Erythroblast (primary cell): ENCODE measurements around the gene PPIP5K2.
"Not testable (repeated sequence)": the region's sequence is repeated elsewhere in the genome, so short reads cannot be mapped to it uniquely, and the experiment has no call there.

Source experiments
- DNase-seq, 2 experiments: peaks; one replicate each; lab custom pipeline; 2025; lab: John Stamatoyannopoulos, UW
- GATA1 ChIP-seq: IDR thresholded peaks from 2 replicates; pipeline ENCODE4 v1.6.1; 2011; ENCODE audit warnings: low read depth, mild to moderate bottlenecking, control low read depth, low read length, moderate library complexity
- POLR2A ChIP-seq: IDR thresholded peaks from 2 replicates; pipeline ENCODE4 v1.6.1; 2011; ENCODE audit warnings: mild to moderate bottlenecking, low read length

PPIP5K2 gene

DNA sequence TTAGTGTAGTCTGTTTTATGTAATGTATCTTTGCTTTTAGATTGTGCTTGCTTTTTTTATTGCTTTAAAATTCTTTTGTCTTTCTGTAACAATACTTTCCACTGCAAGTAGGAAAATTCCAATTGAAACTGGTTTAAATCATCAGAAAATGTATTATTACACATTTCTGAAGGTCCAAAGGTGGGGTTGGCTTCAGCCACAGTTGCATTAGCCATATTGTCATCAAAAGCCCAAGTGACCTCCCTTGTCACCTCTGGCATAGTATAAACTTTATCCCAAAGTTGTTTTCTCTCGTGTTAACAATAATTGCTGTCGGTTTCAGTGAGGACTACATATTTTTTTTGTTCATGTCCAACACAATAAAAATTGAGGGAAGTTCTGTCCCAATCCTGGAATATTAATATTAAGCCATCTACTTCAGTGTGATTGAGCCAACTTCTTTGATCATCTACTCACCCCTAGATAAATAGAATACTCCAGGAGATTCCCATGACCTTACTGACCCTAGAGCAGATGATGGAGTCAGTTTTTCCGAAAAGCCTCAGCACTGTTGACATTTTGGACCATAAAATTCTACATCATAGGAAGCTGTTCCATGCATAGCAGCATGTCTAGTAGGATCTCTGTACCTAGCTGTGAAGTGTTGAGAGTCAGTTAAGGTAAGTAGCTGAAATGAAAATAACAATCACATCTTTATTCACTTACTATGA is 86.0 kb downstream of the PPIP5K2 start:
- DNase-seq = no peak
- no peak for TF ChIP-seq GATA1
- no peak for TF ChIP-seq POLR2A

DNA sequence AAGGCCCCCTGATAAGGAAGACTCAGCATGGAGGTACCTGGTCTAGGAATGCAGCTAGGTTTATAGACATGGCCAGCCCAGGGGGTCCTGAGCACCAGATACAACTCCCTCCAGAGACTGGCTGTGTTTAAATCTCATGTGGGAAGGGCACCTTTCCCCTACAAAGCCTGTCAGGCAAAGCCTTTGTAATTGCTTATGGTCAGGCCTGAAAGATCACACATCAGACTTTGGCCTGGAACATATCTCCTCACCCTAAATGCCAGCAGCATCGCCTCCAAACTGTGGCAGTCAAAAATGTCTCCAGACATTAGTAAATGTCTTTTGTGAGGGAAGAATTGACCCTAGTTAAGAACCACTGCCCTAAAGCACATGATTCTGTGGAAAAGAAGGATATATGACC is 86.9 kb downstream of the PPIP5K2 start:
- TF ChIP-seq GATA1 (no peak), POLR2A (no peak)

DNA sequence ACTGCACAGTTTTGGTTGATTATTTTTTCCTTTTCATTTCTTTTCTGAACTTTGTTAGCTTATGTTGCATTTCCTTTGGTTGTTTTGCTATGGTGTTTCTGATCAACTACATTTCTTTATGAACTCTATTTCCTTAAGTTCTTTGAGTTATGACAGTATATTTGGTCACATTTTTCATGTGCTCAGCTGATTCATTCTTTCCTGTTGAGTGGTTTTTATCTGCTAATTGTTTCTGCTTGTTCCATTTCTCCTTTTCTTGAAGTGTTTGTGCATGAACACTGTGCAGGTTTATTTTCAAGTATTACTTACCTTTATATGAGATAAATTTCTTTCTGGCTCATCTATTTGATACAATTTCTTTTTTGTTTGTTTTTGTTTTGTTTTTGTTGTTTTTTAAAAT is 87.6 kb downstream of the PPIP5K2 start:
- no peak for DNase-seq
- no peak for TF ChIP-seq GATA1
- no peak for TF ChIP-seq POLR2A

More for the DNA sequence above, 86.9 kb downstream of the PPIP5K2 start:
- no peak for DNase-seq

DNA sequence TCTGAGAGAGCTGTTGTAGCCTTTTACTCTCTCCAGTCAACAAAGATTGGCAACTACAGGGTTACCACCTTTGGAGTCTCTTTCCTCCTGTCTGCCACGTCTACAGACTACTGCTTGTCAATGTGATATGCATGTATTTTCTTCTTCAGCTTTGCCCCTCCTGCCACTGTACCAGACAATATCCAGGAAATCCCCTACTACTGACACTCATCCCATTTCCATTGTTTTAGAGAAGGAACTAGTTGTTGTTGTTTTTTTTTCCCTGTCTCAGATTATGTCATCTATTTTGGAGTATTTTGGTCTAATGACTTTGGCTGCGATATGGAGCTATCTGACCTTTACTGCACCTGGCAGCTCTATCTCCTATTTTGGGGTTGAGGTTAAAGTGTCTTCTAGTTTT is 88.4 kb downstream of the PPIP5K2 start:
- no peak for DNase-seq
- TF ChIP-seq POLR2A = no peak
- no peak for TF ChIP-seq GATA1

DNA sequence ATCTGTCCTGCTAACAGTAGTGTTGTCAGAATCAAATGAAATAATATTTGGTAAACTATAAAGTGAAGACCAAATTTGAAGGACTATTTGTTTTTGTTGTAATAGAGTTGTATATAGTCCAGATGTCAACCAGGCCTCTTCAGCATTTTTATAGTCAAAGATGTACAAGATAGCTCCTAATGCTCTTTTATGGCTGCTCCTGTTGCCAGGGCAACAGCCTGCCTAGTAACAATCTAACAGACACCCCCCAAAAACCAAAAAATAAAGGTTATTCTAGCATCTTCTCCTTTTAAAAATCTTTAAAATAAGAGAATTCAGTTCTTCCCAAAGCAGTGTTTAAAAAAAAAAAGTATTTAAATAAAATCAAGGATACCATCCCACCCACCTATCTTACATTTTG is 89.0 kb downstream of the PPIP5K2 start:
- no peak for TF ChIP-seq GATA1
- TF ChIP-seq POLR2A = no peak
- no peak for DNase-seq

DNA sequence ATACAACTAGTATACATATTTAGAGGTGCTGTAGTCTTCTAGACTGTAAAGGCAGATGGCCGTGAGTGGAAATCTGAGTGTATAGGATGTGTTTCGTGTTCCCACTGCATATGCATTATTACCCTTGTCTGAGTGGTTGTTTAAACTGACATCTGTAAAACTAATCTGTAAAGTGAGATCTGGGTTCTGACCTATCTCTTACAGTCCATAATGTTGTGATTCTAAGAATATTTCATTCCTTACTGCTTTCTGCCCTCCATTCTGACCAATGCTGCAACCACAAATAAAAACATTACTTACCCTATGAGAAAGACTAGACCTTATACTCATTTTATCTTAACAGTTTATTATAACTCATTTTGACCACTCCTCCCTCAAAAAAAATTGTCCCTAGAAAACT is 90.9 kb downstream of the PPIP5K2 start:
- TF ChIP-seq GATA1 (no peak), POLR2A (no peak)

DNA sequence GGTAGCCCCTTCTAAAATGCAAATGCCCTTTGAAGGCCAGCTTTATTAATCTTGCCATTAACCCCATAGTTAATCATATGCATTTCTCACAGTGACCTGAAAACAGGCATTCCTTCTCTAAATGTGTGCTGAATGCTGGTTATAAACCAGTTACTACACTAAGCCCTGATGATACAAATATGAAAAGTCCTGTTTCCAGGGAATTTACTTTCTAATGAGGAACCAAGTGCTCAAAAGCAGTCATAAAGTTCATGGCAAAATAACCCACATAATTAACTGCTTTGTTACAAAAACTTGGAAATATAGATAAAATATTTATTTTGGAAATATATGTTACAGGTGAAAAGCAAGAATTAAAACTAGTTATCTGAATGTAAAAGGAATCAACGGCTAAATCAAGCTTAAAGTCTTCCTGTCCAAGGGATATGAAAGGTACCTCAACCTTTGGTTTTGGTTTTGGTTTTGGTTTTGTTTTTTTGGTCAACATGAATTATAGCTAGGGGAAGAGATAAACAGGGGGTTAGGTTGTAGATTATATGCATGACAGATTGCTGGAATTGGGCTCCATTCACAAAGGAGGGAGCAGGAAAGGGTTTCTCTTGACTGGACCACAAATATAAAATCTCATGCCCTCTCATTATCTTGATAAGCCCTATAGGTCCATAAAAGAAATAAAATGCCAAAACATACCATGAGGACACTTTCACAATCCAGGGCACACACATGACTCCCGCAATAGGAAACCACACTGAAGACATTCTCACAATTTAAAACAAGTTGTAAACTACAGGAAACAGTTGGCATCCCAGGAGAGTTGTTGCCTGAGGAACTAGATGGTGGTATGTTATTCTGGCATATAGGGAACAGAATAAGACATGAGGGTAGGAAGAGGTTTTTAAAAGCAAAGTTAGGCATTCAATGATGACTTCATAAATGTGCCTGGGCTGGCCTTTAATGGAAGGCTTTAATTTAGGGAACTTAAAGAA is 91.8 kb downstream of the PPIP5K2 start:
- no peak for TF ChIP-seq POLR2A
- TF ChIP-seq GATA1 = no peak
- DNase-seq = no peak

More for the DNA sequence above, 90.9 kb downstream of the PPIP5K2 start:
- DNase-seq = no peak

DNA sequence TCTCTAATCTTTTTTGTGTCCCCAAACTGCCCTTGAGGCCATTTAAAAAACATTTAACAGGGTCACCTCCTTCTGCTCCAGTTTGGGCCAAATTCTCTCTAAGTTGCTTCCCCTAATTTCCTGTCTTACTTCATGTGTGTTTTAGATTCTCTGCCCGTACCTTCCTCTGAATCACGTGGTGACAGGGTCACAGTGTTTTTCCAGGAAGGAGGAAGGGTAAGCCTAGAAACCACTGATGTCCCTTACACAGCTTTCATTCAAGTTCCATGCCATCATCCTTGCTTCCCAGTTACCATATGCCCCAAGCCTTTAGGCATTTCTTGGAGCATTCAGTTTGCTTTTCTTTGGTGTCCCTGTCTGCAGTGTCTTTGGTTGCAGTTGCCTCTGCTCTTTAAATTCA is 96.0 kb downstream of the PPIP5K2 start:
- TF ChIP-seq GATA1 = no peak
- no peak for TF ChIP-seq POLR2A
- no peak for DNase-seq

DNA sequence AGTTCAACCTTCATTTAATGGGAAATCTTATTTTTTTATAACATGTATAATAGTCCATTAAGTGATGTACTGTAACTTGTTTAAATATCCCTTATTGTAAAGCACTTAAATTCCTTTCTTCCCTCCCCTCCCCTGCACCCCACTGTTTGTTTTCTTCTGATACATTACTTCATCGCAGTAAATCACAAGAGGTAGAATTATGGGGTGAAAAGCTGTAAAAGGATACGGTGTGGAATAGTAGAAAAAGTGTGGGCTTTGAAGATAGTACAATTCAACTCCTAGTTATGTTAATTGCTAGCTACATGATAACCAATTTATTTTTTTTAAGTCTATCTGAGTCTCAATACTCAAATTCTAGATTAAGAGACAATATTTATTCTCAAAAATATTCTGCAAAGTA is 96.6 kb downstream of the PPIP5K2 start:
- DNase-seq = no peak
- no peak for TF ChIP-seq GATA1
- no peak for TF ChIP-seq POLR2A

DNA sequence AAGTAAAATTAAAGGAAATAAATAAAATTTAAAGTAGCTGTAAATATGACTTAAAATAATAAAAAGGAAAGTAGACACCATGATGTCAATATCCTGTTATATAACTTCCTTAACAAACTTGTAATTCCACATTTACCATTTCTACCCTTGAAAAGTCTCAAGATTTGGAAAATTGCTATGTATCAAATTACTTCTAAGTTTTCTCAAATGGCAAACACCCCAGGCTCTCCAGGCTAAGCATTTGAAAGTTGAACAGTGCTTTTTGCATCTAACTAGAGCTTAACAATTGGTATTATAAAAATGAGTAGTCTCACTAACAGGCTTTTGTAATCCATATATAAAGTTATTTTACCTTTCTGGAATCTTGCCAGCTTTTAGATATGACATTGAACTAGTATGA is 97.0 kb downstream of the PPIP5K2 start:
- TF ChIP-seq POLR2A (no peak), GATA1 (no peak)
- no peak for DNase-seq

DNA sequence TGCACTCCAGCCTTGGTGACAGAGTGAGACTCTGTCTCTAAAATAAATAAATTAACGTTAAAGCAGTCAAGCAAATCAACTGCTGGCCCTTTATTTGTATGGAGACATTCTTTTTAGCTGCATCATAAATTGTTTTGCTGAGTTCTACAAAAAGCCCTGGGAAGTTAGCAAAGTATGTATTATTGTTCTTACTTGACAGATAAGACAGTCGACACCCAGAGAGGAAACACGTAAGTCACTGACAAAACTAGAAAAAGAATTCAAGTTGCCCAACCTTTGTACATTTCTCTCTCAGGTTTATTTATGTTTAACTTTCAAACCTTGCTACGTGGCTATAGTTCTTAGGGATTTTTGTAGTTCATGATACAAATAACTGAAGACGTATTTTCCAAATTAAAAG is 98.1 kb downstream of the PPIP5K2 start:
- DNase-seq = no peak
- TF ChIP-seq GATA1 (no peak), POLR2A (no peak)

DNA sequence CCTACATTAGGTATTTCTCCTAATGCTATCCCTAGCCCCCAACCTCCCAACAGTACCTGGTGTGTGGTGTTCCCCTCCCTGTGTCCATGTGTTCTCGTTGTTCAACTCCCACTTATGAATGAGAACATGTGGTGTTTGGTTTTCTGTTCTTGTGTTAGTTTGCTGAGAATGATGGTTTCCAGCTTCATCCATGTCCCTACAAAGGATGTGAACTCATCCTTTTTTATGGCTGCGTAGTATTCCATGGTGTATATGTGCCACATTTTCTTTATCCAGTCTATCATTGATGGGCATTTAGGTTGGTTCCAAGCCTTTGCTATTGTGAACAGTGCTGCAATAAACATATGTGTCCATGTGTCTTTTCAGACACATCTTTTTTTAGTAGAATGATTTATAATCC is 99.0 kb downstream of the PPIP5K2 start:
- not testable (repeated sequence) for DNase-seq

DNA sequence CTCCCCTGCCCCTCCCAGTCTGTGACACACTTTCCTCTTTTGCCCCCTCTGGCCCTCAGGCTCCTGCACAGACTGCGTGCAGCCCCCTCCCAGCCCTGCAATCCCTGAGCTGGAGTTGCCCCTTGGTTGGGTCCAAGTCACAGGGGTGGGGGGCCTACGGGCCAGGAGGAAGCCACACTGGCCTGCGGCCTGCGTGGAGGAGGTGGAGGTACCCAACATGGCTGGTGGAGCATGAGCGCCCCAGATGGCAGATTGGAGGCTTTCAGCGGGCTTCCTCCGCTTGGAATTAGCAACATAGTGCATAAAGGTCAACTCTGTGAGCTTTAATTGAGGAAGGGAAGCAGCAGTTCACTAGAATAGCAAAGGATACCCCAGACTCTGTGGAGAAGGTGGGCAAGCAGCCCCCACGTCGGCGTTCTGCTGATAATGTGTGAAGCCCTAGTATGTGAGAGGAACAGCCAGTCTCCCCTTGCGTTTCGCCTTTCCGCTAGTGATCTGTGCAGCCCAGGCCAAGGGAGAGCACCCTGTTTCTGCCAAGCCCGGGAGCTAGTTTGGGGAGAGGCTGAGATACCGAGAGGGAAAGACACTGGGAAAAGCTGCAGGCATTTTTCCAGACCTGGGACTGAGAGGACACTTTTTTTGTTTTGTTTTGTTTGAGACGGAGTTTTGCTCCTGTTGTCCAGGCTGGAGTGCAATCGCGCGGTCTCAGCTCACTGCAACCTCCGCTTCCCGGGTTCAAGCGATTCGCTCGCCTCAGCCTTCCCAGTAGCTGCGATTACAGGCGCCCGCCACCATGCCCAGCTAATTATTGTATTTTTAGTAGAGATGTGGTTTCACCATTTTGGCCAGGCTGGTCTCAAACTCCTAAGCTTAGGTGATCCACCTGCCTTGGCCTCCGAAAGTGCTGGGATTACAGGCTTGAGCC is 103.2 kb downstream of the PPIP5K2 start:
- no peak for TF ChIP-seq POLR2A
- TF ChIP-seq GATA1 = no peak
- no peak for DNase-seq
